Epidermal melanocyte (primary cell): ENCODE data around the gene ARV1.
"Not testable (repeated sequence)": the region's sequence is repeated elsewhere in the genome, so short reads cannot be mapped to it uniquely, and the experiment has no call there.

ENCODE experiments used
- DNase-seq: peaks from one replicate; pipeline ENCODE4 v3.0.0; 2011; ENCODE audit warnings: low spot score; ENCODE audit not compliant: insufficient read length

The ARV1 gene

DNA sequence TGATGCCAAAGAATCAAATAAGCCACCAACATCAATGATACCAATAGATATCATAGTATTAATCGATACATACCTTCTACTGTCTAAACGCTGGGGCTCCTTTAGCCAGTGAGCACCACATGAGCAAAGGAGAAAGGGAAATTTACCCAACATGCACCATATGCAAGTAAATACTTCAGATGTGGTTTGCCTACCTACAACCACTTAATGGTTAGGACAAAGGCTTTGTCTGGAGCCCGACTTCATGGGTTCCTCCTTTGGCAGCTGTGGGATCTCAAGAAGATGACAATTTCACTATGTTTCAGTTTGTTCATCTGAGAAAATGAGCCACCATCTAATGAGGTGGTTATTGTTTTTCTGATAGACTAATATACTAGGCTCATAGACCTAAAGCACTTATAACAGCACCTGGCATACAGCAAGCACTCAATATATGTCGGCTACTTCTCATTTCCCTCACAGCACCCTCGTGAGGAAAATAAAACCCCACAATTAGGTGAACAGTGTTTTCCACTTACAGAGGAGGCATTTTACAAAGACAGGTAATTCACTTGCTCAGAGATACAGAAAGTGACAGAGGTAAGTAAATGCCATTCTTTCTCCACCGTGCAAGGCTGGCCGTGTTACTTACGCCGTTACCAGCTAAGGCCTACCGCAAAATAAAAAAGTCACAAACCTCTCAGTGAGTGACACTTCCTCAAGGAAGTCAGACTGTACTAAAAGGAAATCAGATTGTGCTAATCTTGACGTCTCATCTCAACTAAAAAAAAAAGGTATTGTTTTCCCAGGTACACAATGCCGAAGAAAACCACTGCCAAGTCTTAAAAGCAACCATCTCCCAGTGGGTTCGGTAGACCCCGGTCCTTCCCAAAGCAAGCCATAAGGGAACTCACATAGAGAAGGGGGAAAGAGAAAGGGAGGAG, 1.8 kb upstream of the ARV1 start:
- DNase-seq: no peak

GRCh38 chr1:230977761-230978490, 968 bp upstream of the ARV1 start:
- no peak for DNase-seq

GRCh38 chr1:230979389-230979716, 459 bp downstream of the ARV1 start:
- DNase-seq: no peak

- DNase-seq: no peak
These were observed 1.1 kb downstream of the ARV1 start for GRCh38 chr1:230979952-230980351.

DNA sequence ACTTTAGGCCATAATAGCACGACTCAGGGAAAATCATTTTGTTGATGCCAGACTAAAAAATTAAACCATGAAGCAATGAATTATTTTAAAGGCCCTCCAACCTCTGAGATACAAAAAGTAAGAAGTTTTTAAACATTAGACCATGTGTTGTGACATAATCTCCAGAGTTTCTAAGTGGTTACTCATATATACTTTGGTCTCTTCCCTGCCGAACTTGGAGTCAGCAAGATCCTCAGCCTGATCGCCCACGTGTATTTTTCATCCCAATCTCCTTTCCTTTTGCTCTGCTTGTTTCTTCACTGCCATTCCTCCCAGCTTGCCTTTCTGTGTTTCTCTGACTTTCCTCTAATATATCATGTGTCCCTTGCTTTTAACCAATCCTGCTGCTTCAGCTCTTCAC, 3.8 kb downstream of the ARV1 start:
- no peak for DNase-seq

GRCh38 chr1:230983811-230984210, 4.9 kb downstream of the ARV1 start:
- DNase-seq: no peak

DNA sequence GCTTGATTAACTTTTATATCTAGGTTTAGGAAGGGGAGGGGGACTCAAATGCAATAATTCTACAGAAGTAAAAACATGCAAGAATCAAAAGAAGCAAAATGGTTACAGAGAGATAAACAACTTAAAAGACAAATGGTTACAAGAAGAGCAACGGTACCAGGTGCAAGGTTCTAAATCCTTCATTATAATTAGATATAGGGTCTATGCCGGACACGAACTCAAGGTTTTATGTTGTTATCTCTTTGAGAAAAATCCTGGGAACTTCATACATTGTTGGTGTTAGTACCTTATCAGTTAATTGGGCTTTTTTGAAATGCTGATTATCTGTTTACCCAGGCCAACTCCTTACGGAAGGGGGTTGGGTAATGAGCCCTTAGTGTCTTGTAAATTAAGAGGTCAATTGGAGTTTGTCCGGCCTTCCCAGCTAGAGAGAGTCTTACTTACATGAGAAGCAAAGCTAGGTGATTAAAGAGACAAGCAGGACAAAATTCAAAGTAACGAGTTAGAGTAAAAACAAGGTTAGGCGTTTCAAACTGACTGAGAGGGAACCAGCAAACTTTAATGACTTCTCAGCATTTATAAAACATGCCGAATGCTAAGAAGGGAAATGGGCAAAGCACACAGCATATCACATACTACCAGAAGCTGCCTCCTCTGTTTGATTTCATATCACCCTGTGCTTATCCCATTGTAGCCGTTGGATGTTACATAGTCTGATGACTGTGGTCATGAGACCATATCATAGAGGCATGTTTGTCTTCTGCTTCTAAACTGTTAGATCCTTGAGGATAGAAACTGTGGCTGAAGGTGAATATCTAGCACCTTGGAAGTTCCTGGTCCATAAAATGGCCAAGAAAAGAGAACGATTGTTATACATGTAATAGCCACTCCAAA, 6.0 kb downstream of the ARV1 start:
- not testable (repeated sequence) for DNase-seq

- no peak for DNase-seq
These were observed 6.8 kb downstream of the ARV1 start for GRCh38 chr1:230985711-230986110.

- no peak for DNase-seq
These were observed 8.1 kb downstream of the ARV1 start for GRCh38 chr1:230986976-230987375.

GRCh38 chr1:230987448-230987847, 8.6 kb downstream of the ARV1 start:
- DNase-seq: no peak

DNA sequence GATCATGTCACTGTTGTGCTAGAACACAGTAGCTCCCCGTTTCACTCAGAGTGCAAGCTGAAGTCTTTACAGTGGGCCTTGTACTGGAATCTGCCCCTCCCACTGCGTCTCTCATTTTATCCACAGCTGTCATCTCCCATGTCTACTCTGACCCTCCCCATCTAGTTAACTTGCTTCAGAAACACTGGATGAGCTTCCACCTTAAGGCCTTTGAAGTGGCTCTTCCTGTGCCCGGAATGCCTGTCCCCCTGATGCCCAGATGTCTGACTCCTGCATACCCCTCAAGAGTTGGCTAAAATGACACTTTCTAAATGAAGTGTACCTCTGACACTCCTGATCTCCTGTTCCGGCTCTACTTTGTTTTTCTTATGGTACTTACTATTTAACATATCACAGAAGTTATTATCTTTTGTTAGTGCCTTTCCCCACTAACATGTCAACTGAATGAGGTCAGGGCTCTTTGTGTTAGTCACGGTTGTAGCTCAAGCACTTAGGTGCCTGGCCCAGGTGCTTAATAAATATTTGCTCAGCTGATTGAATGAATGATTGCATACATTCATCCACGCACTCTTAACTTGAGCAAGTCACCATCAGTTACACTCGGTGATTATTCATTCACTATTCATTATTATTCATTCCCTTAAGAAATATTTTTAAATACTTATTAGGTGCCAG, 13.3 kb downstream of the ARV1 start:
- no peak for DNase-seq

DNA sequence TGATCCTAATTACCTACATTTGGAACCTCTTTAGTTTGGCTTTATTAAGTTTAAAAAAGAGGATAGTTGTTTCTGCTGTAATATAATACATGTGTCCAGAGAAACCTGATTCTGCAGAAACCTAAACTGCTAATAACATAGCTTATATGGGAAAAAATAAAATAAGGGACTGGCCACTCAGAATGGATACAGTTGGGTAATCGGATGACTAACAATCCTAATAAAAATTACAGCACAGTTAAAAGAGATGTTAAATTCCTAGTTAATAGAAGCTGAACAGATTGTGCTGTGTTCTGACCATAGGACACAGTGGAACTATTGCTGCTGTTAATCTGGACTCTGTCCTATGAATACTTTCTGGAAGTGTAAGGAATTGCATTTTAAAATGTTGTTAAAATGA, 16.0 kb downstream of the ARV1 start:
- DNase-seq: no peak

- no peak for DNase-seq
These were observed 21.3 kb downstream of the ARV1 start for GRCh38 chr1:231000201-231000600.

DNA sequence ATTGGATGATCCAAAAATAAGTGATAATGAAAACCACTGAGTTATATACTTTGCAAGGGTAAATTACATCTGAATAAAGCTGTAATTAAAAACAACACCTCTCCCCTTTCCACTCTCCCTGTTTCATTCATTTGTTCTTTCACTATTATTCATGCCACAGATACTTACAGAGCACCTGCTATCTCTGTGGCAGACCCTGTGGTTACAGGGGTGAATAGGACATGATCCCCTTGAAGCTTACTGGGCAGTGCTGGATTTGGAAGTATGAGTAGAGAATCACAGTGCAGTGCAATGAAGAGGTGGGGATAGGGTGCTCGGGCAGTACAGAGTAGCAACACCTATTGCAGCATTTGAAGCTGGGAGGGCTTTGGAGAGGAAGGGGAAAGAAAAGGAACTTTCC, 21.7 kb downstream of the ARV1 start:
- DNase-seq: no peak

GRCh38 chr1:231001892-231002291, 23.0 kb downstream of the ARV1 start:
- no peak for DNase-seq

- not testable (repeated sequence) for DNase-seq
These were observed 28.6 kb downstream of the ARV1 start for GRCh38 chr1:231007535-231007934.

- no peak for DNase-seq
These were observed 32.5 kb downstream of the ARV1 start for GRCh38 chr1:231011360-231011759.

GRCh38 chr1:231011963-231012362, 33.1 kb downstream of the ARV1 start:
- DNase-seq: no peak

DNA sequence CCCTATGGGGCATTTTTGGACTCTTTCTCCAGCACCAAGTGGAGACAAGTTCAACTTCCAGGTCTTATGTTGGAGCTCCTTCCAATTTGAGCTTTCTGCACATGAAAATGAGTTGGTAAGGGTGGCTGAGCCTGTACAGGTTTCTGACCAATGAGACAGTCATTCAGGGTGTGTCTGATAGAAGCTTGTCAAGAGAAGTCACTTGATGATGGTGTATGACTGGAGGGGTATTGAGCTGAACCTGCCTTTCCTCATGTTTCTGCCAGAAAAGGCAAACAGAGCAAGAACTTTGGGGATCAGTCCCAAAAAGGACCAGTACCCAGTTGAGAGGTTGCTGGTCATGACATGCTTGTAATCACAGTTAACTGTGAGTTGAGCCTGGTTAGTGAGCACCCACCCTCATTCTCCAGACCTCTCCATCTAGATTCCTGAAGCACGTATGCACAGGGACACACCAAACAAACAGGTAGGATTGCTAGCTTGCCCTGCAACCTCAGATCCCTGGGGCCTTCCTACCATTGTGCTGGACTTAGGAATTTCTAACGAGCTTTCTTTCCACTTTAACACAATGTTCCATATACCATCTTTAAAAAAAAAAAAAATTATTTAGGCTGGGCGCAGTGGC, 34.6 kb downstream of the ARV1 start:
- no peak for DNase-seq

DNA sequence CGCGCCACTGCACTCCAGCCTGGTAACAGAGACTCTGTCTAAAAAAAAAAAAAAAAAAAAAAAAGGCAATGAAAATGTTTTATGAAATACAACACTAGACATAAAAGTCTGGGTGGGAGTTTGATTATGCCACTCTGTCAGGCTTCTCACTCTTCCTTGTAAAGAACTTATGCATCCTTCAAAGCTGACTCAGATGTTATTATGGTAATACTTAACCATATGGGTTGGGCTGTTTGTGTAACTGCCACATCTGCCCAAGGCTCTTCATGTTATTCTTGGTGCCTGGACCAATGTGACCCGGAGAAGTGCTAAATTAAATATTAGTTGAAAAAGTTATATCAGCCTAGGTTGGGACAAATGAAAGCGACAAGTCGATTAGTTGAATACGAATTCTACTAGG, 37.3 kb downstream of the ARV1 start:
- no peak for DNase-seq

DNA sequence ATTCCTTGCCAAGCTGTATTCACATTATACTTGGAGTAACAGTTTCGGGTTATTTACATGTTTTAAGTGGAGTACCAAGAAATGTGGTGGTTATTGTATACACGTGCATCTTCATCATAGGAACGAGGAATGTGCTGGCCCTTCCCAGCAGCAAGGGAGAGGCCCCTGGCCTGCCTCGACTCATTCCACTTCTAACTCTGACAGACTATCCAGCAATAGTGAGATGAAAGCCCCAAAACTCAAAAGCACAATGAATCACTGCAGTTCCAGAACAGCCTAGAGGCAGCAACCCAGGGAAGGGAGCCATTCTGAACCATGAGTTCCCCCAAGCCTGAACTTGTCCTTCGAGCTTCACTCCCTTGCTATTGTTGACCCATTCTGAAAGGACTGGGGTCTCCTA, 38.1 kb downstream of the ARV1 start:
- no peak for DNase-seq
